H9 (cell line): ENCODE measurements around the gene B3GNT7. TPM values are rescaled to one million over a fixed set of nuclear protein-coding genes. Genes with fewer than 3 reads are reported as not detected.

Experiments
- DNase-seq: peaks from one replicate; pipeline ENCODE4 v3.0.0-alpha.2; 2017
- H2AFZ ChIP-seq: one replicate; pipeline ENCODE4 v1.6.1; 2013; ENCODE audit warnings: mild to moderate bottlenecking, low read length, control low read depth, moderate library complexity
- H2AK5ac ChIP-seq: 2 replicates; pipeline ENCODE4 v1.6.1; 2013; ENCODE audit warnings: low read length, control low read depth, mixed read lengths; ENCODE audit not compliant: insufficient read length
- H2BK120ac ChIP-seq: one replicate; pipeline ENCODE4 v1.6.1; 2013; ENCODE audit warnings: low read depth, mild to moderate bottlenecking, low read length, control low read depth, inconsistent platforms; ENCODE audit not compliant: poor library complexity, severe bottlenecking
- H2BK12ac ChIP-seq: 2 replicates; pipeline ENCODE4 v1.6.1; 2013; ENCODE audit warnings: low read length, control low read depth, mixed read lengths, low read depth; ENCODE audit not compliant: insufficient read length
- H2BK15ac ChIP-seq: 2 replicates; pipeline ENCODE4 v1.6.1; 2013; ENCODE audit warnings: low read depth, low read length, control low read depth
- H2BK20ac ChIP-seq: one replicate; pipeline ENCODE4 v1.6.1; 2013; ENCODE audit warnings: low read depth, mild to moderate bottlenecking, low read length, control low read depth, inconsistent platforms; ENCODE audit not compliant: poor library complexity, severe bottlenecking
- H2BK5ac ChIP-seq: 2 replicates; pipeline ENCODE4 v1.6.1; 2013; ENCODE audit warnings: low read length, control low read depth, mixed read lengths; ENCODE audit not compliant: insufficient read length
- H3K14ac ChIP-seq: 2 replicates; pipeline ENCODE4 v1.6.1; 2013; ENCODE audit warnings: low read length, control low read depth; ENCODE audit not compliant: insufficient read depth
- H3K18ac ChIP-seq: 2 replicates; pipeline ENCODE4 v1.6.1; 2013; ENCODE audit warnings: low read depth, mild to moderate bottlenecking, mixed read lengths, low read length, control low read depth; ENCODE audit not compliant: insufficient read length
- H3K23ac ChIP-seq: 2 replicates; pipeline ENCODE4 v1.6.1; 2013; ENCODE audit warnings: low read length, control low read depth, mixed read lengths, low read depth; ENCODE audit not compliant: insufficient read length
- H3K23me2 ChIP-seq: 2 replicates; pipeline ENCODE4 v1.6.1; 2013; ENCODE audit warnings: low read depth, mild to moderate bottlenecking, mixed read lengths, low read length, control low read depth; ENCODE audit not compliant: insufficient read length, poor library complexity, severe bottlenecking
- H3K27ac ChIP-seq: 2 replicates; pipeline ENCODE4 v1.5.1; 2013; ENCODE audit warnings: low read length, control low read depth, mixed read lengths, low read depth; ENCODE audit not compliant: insufficient read length
- H3K27me3 ChIP-seq: 2 replicates; pipeline ENCODE4 v1.6.1; 2013; ENCODE audit warnings: low read length, control low read depth, inconsistent platforms; ENCODE audit not compliant: insufficient read depth
- H3K4ac ChIP-seq: 2 replicates; pipeline ENCODE4 v1.6.1; 2013; ENCODE audit warnings: low read depth, mild to moderate bottlenecking, control low read depth, inconsistent platforms, low read length, moderate library complexity
- H3K4me1 ChIP-seq: 2 replicates; pipeline ENCODE4 v1.6.1; 2013; ENCODE audit warnings: low read length, control low read depth, inconsistent platforms; ENCODE audit not compliant: insufficient read depth
- H3K4me2 ChIP-seq: 2 replicates; pipeline ENCODE4 v1.6.1; 2013; ENCODE audit warnings: low read length, control low read depth, mixed read lengths; ENCODE audit not compliant: insufficient read length, insufficient read depth
- H3K56ac ChIP-seq: 2 replicates; pipeline ENCODE4 v1.6.1; 2013; ENCODE audit warnings: low read depth, mild to moderate bottlenecking, mixed read lengths, low read length, control low read depth; ENCODE audit not compliant: insufficient read length
- H3K79me1 ChIP-seq: 2 replicates; pipeline ENCODE4 v1.6.1; 2013; ENCODE audit warnings: low read depth, mild to moderate bottlenecking, moderate library complexity, low read length, control low read depth, inconsistent platforms; ENCODE audit not compliant: insufficient read depth, poor library complexity, severe bottlenecking
- H3K79me2 ChIP-seq: 2 replicates; pipeline ENCODE4 v1.6.1; 2013; ENCODE audit warnings: low read length, control low read depth, inconsistent platforms; ENCODE audit not compliant: insufficient read depth
- H3K9ac ChIP-seq: 2 replicates; pipeline ENCODE4 v1.6.1; 2013; ENCODE audit warnings: low read length, control low read depth, mixed read lengths; ENCODE audit not compliant: insufficient read length; ENCODE audit errors: extremely low read depth
- H3K9me3 ChIP-seq: one replicate; pipeline ENCODE4 v1.6.1; 2013; ENCODE audit warnings: low read depth, low read length, inconsistent platforms; ENCODE audit not compliant: control insufficient read depth
- H3T11ph ChIP-seq: one replicate; pipeline ENCODE4 v1.6.1; 2013; ENCODE audit warnings: mild to moderate bottlenecking, low read length, control low read depth, inconsistent platforms
- H4K20me1 ChIP-seq: one replicate; pipeline ENCODE4 v1.6.1; 2013; ENCODE audit not compliant: control insufficient read depth, insufficient read length, insufficient read depth
- H4K5ac ChIP-seq: 2 replicates; pipeline ENCODE4 v1.6.1; 2013; ENCODE audit warnings: low read depth, mild to moderate bottlenecking, mixed read lengths, low read length, control low read depth; ENCODE audit not compliant: insufficient read length
- H4K8ac ChIP-seq: replicated peaks from 2 replicates; pipeline ENCODE4 v1.6.1; 2013; ENCODE audit warnings: low read length, control low read depth, mixed read lengths, low read depth; ENCODE audit not compliant: insufficient read length
- H4K91ac ChIP-seq: 2 replicates; pipeline ENCODE4 v1.6.1; 2013; ENCODE audit warnings: low read depth, mild to moderate bottlenecking, moderate library complexity, mixed read lengths, low read length, control low read depth; ENCODE audit not compliant: insufficient read length
- H3K27ac Mint-ChIP-seq, 3 experiments: 2 replicates in 2 of 3; 3 replicates in 1 of 3; pipeline ENCODE4 v1.8.0; 2020 to 2021; ENCODE audit warnings: mixed read lengths in 3 of 3, mild to moderate bottlenecking in 1 of 3, moderate library complexity in 1 of 3
- H3K27me3 Mint-ChIP-seq: 2 replicates; pipeline ENCODE4 v1.8.0; 2021; ENCODE audit warnings: low read depth, mild to moderate bottlenecking, moderate library complexity, mixed read lengths
- H3K36me3 Mint-ChIP-seq, 3 experiments: 2 replicates in 2 of 3; 3 replicates in 1 of 3; pipeline ENCODE4 v1.8.0; 2020 to 2021; ENCODE audit warnings: low read depth in 3 of 3, mixed read lengths in 3 of 3; ENCODE audit not compliant: insufficient read depth in 1 of 3
- H3K4me1 Mint-ChIP-seq, 2 experiments: 2 replicates each; pipeline ENCODE4 v1.8.0; 2020; ENCODE audit warnings: mixed read lengths in 2 of 2
- H3K4me3 Mint-ChIP-seq, 2 experiments: 2 replicates in 1 of 2; 3 replicates in 1 of 2; pipeline ENCODE4 v1.8.0; 2020 to 2021; ENCODE audit warnings: mild to moderate bottlenecking in 2 of 2, mixed read lengths in 2 of 2, moderate library complexity in 1 of 2
- H3K9me3 Mint-ChIP-seq, 2 experiments: 2 replicates in 1 of 2; 3 replicates in 1 of 2; pipeline ENCODE4 v1.8.0; 2020; ENCODE audit warnings: mild to moderate bottlenecking in 2 of 2, mixed read lengths in 2 of 2, moderate library complexity in 1 of 2
- WGBS: extraction: QIAGEN DNeasy Blood & Tissue Kit; methylation state at CpG from one replicate; pipeline ENCODE4 v1.1.7; 2013; ENCODE audit warnings: missing lambda C conversion rate, low lambda C conversion rate, mixed read lengths; ENCODE audit not compliant: insufficient read length; ENCODE audit errors: extremely low coverage; 5-methylcytosine and 5-hydroxymethylcytosine counted together
- total RNA-seq: library from RNA; stranded (reverse); gene quantifications from 2 replicates; pipeline ENCODE4 v1.2.1, GENCODE V29; 2021
- TF ChIP-seq, protein P1 (sequence below): fragments of 200-600 bp; sonication (generic); conservative IDR thresholded peaks from 3 replicates; pipeline ENCODE4 v1.8.0; 2021; ENCODE audit warnings: antibody characterized with exemption, mild to moderate bottlenecking

The B3GNT7 gene
- total RNA-seq, 1 experiment from 2014 or later = 42.2 TPM

DNA sequence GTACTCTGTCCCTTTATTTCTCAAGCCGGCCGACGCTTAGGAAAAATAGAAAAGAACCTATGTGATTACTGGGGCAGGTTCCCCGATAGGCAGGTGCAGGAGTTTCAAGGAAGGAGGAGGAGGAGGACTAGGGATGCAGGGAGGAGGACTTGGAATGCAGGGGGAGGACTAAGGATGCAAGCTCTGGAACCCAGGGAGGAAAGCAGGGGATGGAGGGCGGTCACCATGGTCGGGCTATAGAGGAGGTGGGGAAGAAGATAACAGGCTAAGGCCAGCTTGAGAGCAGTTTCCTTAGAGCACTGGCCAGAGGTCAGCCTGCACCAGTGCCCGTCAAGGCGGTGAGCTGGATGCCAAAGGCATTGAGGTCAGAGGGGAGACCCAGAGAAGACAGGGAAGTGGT lies 18.7 kb upstream of the B3GNT7 start:
- Mint-ChIP-seq H3K4me3 (peak overlapping the region; percentile 31 to 39; a peak in 3 of 5 replicates), H3K4me1 (peaks cover 45 to 47% of the 10 kb centered on the region in 2 experiments), H3K27me3 (no peaks in the 10 kb centered on the region; the same call in 1 of the 2 replicates), H3K36me3 (peaks cover 0 to 8% (median 4%) of the 10 kb centered on the region in 3 experiments; a peak in 5 of 7 replicates), H3K27ac (peak overlapping the region; percentile 56 to 96 (median 96); a peak in 6 of 7 replicates), H3K9me3 (peaks cover 5% of the 10 kb centered on the region in 2 experiments; a peak in 3 of 5 replicates)
- Histone ChIP-seq H3K9ac (peak overlapping the region; percentile 24), H3K23me2 (peaks cover 4% of the 10 kb centered on the region), H3K4me1 (peaks cover 12% of the 10 kb centered on the region; the same call in 1 of the 2 replicates), H4K20me1 (no peaks in the 10 kb centered on the region), H2AK5ac (no peak overlapping the region), H2BK15ac (0 out of 2 replicates have a peak overlapping the region, but pooled peaks have one; percentile 0), H3K79me2 (no peaks in the 10 kb centered on the region), H3K56ac (no peak overlapping the region), H2AFZ (no peak overlapping the region), H2BK20ac (no peak overlapping the region), H3K27ac (peak overlapping the region; percentile 83), H3K27me3 (no peaks in the 10 kb centered on the region), H4K91ac (no peak overlapping the region), H3K18ac (peak overlapping the region; percentile 10), H3T11ph (no peak overlapping the region), H3K4ac (no peak overlapping the region), H2BK5ac (peak overlapping the region; percentile 36), H3K4me2 (peak overlapping the region; percentile 34), H2BK120ac (no peak overlapping the region), H3K9me3 (no peaks in the 10 kb centered on the region), H3K79me1 (no peaks in the 10 kb centered on the region), H2BK12ac (no peak overlapping the region), H3K23ac (no peak overlapping the region), H4K8ac (peak overlapping the region; percentile 86), H4K5ac (peak overlapping the region; percentile 31), H3K14ac (peak overlapping the region; percentile 21)
- TF ChIP-seq, protein P1, sequence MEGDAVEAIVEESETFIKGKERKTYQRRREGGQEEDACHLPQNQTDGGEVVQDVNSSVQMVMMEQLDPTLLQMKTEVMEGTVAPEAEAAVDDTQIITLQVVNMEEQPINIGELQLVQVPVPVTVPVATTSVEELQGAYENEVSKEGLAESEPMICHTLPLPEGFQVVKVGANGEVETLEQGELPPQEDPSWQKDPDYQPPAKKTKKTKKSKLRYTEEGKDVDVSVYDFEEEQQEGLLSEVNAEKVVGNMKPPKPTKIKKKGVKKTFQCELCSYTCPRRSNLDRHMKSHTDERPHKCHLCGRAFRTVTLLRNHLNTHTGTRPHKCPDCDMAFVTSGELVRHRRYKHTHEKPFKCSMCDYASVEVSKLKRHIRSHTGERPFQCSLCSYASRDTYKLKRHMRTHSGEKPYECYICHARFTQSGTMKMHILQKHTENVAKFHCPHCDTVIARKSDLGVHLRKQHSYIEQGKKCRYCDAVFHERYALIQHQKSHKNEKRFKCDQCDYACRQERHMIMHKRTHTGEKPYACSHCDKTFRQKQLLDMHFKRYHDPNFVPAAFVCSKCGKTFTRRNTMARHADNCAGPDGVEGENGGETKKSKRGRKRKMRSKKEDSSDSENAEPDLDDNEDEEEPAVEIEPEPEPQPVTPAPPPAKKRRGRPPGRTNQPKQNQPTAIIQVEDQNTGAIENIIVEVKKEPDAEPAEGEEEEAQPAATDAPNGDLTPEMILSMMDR = no peak
- no CpG with 5 or more reads among the region's 8 CpGs for WGBS
- DNase-seq = peak; percentile 63
